Activated CD4-positive, alpha-beta T cell treated with anti-CD3 and anti-CD28 coated beads for 4 hours (primary cell): ENCODE measurements around the gene ITK.
A peak's percentile ranks its signal among the peaks of the same experiment; 100 is the strongest.

Source experiments
- DNase-seq, 2 donors: peaks; one replicate each; pipeline ENCODE4 v3.0.0-alpha.2; 2020

Gene ITK

DNA sequence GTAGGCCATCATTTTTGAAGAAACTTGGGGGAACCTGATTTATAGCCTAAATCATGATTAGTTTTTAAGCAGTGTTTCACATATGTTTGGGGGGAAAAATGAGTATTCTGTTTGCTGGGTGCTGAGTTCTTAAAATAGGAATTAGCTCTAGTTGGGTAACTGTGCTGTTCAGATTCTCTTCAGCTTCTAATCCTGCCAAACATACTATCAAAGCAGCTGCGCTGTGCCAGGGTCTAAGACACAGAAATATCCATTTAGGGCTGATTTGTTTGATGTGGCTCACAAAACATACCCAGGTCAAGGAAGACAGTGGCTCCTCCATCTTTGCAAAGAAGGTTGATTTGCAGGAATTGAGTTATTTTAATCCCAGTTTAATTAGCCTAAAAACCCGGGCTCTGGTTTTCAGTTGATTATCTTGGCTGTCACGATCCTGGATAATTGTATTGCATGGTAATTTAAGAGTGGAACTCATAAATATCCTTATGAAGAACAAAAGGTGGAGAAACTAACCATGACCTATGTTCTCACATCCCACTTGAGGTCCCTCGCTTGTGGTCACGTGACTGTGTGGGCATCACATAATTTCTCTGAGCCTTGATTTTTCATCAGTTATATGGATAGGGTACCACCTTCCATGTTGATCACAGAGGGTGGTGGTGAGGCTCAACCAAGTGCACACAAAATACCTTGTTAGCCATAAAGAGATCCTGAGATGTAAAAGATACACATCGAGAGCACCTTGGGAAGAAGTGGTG, 104.0 kb downstream of the ITK start:
- no peak for DNase-seq

- DNase-seq = no peak
These were observed 104.8 kb downstream of the ITK start for GRCh38 chr5:157285310-157286035.

- DNase-seq = no peak
These were observed 106.1 kb downstream of the ITK start for GRCh38 chr5:157286761-157287211.

DNA sequence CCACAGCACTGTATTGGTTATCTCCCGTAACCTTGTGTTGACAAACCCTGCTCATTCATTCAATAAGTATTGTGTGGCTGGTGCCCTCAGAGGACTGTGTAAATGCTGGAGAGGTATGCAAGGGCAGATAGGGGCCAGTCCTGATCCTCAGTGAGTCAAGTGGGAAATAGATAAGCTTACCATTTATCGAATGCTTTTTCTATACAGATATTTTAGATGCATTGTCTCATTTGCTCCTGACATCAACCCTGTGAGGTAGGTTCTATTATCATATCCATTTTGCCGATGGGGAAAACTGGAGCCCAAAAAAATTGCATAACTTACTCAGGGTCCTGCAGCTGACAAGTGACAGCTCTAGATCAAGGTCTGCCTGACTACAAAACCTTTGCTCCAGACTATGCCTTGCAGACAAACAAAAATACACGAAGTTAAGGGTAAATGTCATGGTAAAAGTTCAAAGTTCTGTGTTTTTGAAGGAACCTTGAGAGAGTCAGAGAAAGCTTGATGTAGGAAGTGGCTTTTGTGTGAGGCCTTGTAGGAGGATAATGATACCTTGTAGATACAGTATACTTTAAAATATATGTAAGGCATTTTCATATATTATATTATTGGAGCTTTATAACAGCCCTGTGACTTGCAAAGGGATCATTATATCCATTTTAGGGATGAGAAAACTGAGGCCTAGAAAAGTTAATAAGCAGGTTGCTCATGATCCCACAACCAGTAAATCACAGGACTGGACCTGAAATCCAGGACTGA, 107.9 kb downstream of the ITK start:
- DNase-seq = no peak

DNA sequence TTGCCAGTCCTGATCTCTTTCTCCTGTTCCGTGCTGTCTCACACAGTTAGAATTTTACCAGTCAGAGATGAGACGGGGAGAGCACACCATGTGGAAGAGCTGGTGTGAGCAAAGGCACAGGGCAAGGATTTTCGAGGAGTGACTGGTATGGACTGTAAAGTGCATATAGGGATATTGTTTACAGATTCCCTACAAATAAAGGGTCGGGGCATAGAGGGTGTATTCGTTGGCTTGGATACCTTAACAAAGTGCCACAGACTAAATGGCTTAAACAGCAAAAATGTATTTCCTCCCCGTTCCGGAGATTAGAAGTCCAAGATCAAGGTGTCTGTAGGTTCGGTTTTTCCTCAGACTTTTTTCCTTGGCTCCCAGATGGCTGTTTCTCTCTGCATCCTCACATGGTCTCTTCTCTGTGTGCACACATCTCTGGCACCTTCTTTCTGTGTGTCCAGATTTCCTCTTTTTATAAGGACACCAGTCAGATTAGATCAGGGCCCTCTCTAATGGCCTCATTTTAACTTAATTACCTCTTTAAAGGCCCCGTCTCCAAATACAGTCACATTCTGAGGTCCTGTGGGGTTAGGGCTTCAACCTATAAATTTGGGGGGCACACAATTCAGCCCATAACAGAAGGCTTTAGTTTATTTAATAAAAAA, 108.7 kb downstream of the ITK start:
- DNase-seq = no peak

GRCh38 chr5:157290156-157290980, 109.7 kb downstream of the ITK start:
- DNase-seq = no peak

GRCh38 chr5:157290981-157291711, 110.5 kb downstream of the ITK start:
- DNase-seq = no peak

DNA sequence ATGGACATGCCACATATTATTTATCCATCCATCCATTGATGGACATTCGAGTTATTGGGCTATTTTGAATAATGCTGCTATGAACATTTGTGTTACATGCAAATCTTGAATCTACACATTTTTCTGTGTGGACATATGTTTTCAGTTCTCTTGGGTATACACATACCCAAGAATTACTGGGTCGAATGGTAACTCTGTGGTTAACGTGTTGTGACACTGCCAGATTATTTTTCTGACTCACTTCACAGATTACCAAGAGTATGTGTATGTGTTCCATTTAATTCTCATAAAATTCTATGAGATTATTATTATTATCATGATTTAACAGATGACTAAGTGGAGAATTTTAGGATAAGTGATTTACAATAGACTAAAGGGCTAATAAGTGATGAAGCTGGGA, 112.0 kb downstream of the ITK start:
- DNase-seq = no peak

DNA sequence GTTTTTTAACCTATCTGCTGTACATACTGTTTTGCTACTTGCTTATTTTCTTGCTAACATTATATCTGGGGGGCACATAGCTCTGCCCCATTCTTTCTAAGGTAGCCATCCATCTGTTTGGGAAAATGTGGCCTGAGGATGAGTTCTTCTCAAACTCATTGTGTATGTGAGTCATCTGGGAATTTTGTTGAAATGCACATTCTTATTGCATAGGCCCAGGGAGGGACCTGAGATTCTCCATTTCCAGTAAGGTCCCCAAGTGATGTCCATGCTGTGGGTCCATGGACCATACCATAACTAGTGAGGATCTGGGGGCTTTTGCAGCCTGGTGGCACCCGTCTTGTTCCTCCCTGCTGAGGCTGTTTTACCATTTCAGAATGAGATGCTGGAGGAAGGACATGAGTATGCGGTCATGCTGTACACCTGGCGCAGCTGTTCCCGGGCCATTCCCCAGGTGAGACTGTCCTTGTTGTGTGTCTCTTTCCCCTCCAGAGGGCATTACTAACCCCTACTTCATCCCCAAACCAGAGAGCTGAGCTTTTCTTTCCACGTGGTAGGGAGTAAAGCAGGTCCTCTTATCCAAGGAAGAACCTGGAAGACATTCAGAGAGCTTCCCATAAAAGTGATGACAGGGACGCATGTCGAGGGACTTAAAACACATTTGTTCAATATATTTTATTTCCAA, 113.9 kb downstream of the ITK start:
- no peak for DNase-seq

- no peak for DNase-seq
These were observed 114.6 kb downstream of the ITK start for GRCh38 chr5:157295247-157295646.

DNA sequence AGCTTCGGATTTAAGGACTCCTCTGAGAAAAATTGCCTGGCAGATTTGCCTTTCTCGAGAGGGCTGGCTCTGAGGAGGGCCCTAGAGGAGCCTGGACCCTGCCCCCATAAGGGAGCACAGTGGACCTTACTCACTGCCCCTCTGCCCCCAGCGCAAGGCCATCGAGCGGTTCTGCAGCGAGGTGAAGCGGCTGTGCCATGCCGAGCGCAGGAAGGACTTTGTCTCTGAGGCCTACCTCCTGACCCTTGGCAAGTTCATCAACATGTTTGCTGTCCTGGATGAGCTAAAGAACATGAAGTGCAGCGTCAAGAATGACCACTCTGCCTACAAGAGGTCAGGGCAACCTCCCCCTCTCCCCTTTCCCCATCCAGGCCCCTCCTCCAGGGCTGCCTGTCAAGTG, 119.9 kb downstream of the ITK start:
- DNase-seq = no peak

- DNase-seq = no peak
These were observed 120.4 kb downstream of the ITK start for GRCh38 chr5:157301066-157301465.

DNA sequence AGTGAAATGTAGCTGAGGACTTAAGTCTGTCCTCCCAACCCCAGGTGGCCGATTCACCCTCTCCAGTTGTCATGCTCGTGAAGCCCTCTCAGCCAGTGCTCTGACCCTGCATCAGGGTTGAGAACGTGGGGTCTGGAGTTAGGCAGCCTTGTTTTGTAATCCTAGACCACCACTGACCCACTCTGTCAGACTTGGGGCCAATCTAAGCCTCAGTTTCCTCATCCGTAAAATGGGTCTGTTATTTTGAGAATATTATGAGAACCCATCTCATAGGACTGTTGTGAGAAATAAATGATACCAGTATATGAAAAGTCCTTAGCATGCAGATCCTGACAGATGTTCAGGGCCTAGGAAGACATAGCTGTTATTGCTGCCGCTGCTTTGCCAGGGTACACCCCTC, 122.4 kb downstream of the ITK start:
- DNase-seq = no peak

DNA sequence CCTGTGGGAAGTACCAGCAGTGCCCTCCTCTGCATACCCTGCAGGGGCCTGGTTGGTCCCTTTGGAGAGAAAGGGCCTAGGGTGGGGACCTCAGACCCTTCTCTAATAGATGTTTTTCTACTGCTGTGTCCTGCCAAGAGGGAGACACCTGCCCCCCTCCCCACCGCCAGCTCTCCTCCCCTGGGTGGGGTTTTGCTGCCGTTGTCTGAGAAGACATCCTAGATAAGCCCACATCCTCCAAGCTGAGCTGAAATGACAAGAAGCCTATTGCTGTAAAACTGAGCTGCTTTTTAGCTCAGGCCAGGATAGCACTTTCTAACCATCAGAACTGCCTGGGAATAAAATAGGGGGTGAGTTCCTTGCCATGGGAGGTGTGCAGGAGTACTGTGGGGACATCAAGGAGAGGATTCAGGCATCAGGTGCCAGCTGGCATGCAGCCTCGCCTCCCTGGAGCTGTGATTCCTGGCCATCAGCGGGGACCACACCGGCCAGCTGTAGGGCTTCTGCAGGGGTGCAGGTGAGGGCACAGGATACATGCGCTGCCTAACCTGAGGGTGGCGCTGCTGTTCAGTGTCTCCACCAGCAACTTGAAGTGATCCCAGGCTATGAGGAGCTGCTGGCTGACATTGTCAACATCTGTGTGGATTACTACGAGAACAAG, 123.2 kb downstream of the ITK start:
- DNase-seq = peak; percentile 33 to 37
